ENCODE data around the gene GUSB. TPM values are rescaled to one million over a fixed set of nuclear protein-coding genes. Genes with fewer than 3 reads are reported as not detected.

GUSB gene
- total RNA-seq, 1 experiment from 2014 or later = 62.0 TPM

- peaks cover 2 to 3% of the 10 kb centered on the region in 2 experiments; a peak in 2 of 4 replicates for H3K4me1 Mint-ChIP-seq
- Histone ChIP-seq H3K27me3 (ENCODE audit: insufficient read depth, low read length) (no peaks in the 10 kb centered on the region), H2BK120ac (ENCODE audit: low read depth, low read length, poor library complexity, severe bottlenecking) (no peak overlapping the region), H2AFZ (ENCODE audit: low read length) (no peak overlapping the region), H3T11ph (ENCODE audit: low read length) (no peak overlapping the region), H3K79me1 (ENCODE audit: insufficient read depth, low read depth, low read length, poor library complexity, severe bottlenecking) (peaks cover 3% of the 10 kb centered on the region), H3K9me3 (ENCODE audit: control insufficient read depth, low read depth, low read length) (no peaks in the 10 kb centered on the region), H2BK15ac (ENCODE audit: low read depth, low read length) (no peak overlapping the region), H3K4me1 (ENCODE audit: insufficient read depth, low read length) (no peaks in the 10 kb centered on the region), H2BK20ac (ENCODE audit: low read depth, low read length, poor library complexity, severe bottlenecking) (no peak overlapping the region), H4K5ac (ENCODE audit: insufficient read length, low read depth, low read length) (no peak overlapping the region), H3K9ac (ENCODE audit: extremely low read depth, insufficient read length, low read length) (no peak overlapping the region), H3K27ac (ENCODE audit: insufficient read length, low read depth, low read length) (no peak overlapping the region), H4K8ac (replicated peaks; ENCODE audit: insufficient read length, low read depth, low read length) (no peak overlapping the region), H3K79me2 (ENCODE audit: insufficient read depth, low read length) (no peaks in the 10 kb centered on the region; the same call in 1 of the 2 replicates), H3K23me2 (ENCODE audit: insufficient read length, low read depth, low read length, poor library complexity, severe bottlenecking) (peaks cover 2% of the 10 kb centered on the region), H4K91ac (ENCODE audit: insufficient read length, low read depth, low read length) (no peak overlapping the region), H2BK12ac (ENCODE audit: insufficient read length, low read depth, low read length) (no peak overlapping the region), H3K23ac (ENCODE audit: insufficient read length, low read depth, low read length) (no peak overlapping the region), H2AK5ac (ENCODE audit: insufficient read length, low read length) (no peak overlapping the region), H3K56ac (ENCODE audit: insufficient read length, low read depth, low read length) (no peak overlapping the region), H3K4me2 (ENCODE audit: insufficient read depth, insufficient read length, low read length) (no peak overlapping the region), H4K20me1 (ENCODE audit: control insufficient read depth, insufficient read depth, insufficient read length) (peaks cover 5% of the 10 kb centered on the region), H3K18ac (ENCODE audit: insufficient read length, low read depth, low read length) (no peak overlapping the region), H2BK5ac (ENCODE audit: insufficient read length, low read length) (no peak overlapping the region), H3K14ac (ENCODE audit: insufficient read depth, low read length) (no peak overlapping the region), H3K4ac (ENCODE audit: low read depth, low read length) (no peak overlapping the region)
- no peak for DNase-seq
- TF ChIP-seq CTCF (conservative IDR thresholded peaks at IDR 0.05) = no peak
- H3K27me3 Mint-ChIP-seq (ENCODE audit: low read depth) = no peaks in the 10 kb centered on the region; the same call in 1 of the 2 replicates
- peaks cover 7 to 8% (median 8%) of the 10 kb centered on the region in 3 experiments; a peak in 6 of 7 replicates for H3K36me3 Mint-ChIP-seq (ENCODE audit: insufficient read depth in 1 of 3, low read depth in 3 of 3)
- no peak overlapping the region; a peak in 1 of 7 replicates for H3K27ac Mint-ChIP-seq
- no peaks in the 10 kb centered on the region for H3K9me3 Mint-ChIP-seq
- WGBS (ENCODE audit: extremely low coverage, insufficient read length, low lambda C conversion rate) = no CpG with 5 or more reads among the region's 10 CpGs
- H3K4me3 Mint-ChIP-seq = no peak overlapping the region
Measured at GRCh38 chr7:65983965-65984658, 2.1 kb upstream of the GUSB start.
